GM12891 (cell line): ENCODE data around the gene MIPOL1.

Experiments
- DNase-seq: peaks from one replicate; pipeline ENCODE4 v3.0.0; 2011; ENCODE audit warnings: low spot score; ENCODE audit not compliant: insufficient read length
- FAIRE-seq: peaks from 2 replicates; lab custom pipeline; 2011; peaks lifted over from hg19 to GRCh38; lab: Jason Lieb, UNC
- PAX5 ChIP-seq: IDR thresholded peaks from 2 replicates; pipeline ENCODE4 v1.6.1; 2011; ENCODE audit warnings: low read length, moderate library complexity, mild to moderate bottlenecking; ENCODE audit not compliant: insufficient read depth, severe bottlenecking
- POLR2A ChIP-seq: IDR thresholded peaks from 2 replicates; pipeline ENCODE4 v1.6.1; 2011; ENCODE audit warnings: low read depth, low read length, control low read depth
- POLR2AphosphoS5 ChIP-seq: IDR thresholded peaks from 2 replicates; pipeline ENCODE4 v1.6.1; 2011; ENCODE audit warnings: low read depth, low read length, control low read depth
- POU2F2 ChIP-seq: IDR thresholded peaks from 2 replicates; pipeline ENCODE4 v1.6.1; 2011; ENCODE audit warnings: low read depth, mild to moderate bottlenecking, control low read depth, low read length, moderate library complexity
- SPI1 ChIP-seq: IDR thresholded peaks from 2 replicates; pipeline ENCODE4 v1.6.1; 2011; ENCODE audit warnings: low read depth, low read length, control low read depth
- TAF1 ChIP-seq: IDR thresholded peaks from 2 replicates; pipeline ENCODE4 v1.6.1; 2011; ENCODE audit warnings: low read depth, low read length, control low read depth

MIPOL1 gene

DNA sequence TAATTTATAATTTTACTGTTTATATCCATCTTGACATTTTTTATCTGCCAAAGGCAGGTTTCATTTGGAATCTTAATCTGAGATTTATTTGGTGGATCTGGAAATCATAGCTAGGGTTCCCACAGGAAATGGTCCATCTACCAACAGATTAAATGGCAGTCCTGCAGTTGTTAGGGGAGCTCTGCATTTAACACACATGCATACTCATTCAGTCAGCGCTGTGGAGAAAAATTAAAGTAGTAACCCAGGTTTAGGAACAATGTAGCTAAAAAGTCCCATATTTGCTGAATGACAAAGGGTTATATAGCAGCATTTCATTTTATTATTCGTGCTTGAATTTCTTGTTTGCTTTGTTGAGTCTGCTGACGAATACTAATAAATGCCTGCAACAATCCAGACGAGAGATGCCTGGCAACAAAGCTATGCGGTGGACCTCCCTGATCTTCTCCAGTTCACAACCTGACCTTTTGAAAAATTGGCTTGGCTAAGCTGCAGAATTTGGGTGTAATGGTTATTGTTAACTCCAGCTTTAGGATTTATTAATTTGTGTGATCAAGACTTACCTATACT is 59.8 kb downstream of the MIPOL1 start:
- TF ChIP-seq TAF1 (no peak), POU2F2 (no peak), PAX5 (no peak), POLR2A (no peak), SPI1 (no peak), POLR2AphosphoS5 (no peak)
- FAIRE-seq, result no peak
- DNase-seq, result no peak

DNA sequence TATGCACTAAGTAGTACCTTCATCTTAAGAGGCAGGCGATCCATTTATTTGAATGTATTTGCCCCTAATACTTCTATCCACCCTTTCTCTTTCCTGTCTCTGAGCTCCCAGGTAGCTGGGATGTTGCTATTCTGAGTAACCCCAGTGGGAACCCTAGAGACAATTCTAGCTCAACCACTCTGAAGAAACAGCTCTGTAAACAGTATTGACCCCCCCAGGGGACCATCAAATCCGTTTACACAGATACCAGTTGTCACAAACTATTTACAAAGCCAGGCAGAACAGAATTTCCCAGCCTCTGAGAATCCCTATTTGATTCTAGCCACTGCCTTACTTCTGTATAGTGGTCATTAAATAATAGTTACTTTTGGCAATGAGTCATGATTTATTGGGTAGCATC is 64.9 kb downstream of the MIPOL1 start:
- FAIRE-seq (no peak), DNase-seq (no peak)
- TF ChIP-seq PAX5, result no peak
- TF ChIP-seq POU2F2, result no peak

DNA sequence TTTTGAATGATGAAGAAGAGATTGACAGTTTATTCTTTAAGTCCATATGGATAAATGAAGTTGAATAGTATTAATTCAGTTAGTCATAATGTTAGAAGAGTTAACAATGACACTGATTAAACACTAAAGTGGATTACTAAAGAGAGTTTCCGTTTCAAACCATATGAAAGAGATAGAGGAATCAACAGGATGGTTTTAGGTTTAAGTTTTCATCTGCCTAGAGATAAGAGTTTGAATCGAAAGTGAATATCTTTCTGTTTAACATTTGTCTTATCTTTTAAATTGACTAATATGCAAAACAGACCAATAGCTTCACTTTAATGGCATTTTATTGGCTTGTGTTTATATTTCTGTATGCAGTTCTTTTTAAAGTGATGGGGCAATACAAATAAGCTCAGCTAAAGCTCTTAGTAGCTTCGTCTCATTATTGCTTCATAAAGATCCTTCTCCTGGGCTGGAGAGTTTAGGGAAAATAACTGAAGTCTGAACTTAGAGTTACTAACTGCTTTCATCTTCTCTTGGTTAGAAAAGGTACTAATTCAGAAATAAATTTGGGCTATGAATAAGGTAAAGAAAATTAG is 66.0 kb downstream of the MIPOL1 start:
- DNase-seq (no peak), FAIRE-seq (no peak)
- TF ChIP-seq POU2F2 (no peak), POLR2AphosphoS5 (no peak)

DNA sequence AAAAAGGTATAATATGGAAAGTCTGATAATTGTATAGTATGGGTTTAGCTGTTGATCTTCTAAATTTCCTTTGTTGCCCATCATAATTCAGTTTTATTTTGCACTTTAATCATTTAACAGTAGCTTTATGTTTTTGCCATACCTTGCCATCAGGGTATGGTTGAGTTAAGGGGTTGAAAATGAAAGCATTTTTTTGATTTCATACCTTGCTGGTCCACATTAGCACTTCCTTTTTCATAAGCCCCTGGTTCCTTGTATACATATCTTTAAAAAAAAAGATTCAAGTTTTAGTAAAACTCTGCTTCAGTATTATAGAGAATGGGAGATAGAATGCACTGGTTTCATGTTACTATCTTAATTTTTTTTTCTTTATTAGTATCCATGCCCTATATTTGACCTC is 71.1 kb downstream of the MIPOL1 start:
- FAIRE-seq (no peak), DNase-seq (no peak)
- TF ChIP-seq TAF1 (no peak), POU2F2 (no peak), PAX5 (no peak), POLR2A (no peak), POLR2AphosphoS5 (no peak), SPI1 (no peak)

DNA sequence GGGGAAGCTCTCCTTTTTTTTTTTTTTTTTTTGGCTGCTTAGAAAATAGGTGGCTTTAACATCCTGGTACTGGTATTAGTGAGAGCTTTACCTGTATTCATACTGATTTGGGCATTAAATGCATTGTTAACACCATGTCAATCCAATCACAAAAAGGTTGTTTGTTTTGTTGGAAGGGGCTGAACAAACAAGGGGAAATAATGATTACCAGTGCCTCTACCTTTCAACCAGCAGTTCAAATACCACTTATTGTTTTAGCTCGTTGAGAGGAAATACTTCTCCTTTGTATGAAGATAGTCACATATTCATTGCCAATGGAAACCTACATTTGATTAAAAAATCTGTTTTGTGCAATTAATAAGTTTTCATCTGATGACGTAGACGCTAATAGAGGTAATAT is 72.9 kb downstream of the MIPOL1 start:
- no peak for FAIRE-seq
- no peak for DNase-seq

DNA sequence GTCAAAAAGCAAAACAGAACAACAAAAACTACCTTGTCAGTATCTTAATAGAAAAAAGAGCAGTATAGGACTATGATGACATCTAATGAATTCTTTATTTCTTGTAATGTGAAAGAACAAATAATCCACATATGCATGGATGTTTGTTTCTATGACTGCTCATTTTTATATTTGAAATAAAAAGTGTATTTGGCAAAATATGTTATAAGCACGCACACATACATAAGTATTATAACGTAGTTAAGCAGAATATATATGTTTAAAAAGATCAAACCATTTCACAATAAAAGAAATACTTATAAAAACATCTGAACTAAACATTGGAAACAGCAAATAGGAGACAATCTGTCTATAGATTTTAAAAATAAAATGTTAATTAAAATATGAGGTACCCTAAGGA is 74.8 kb downstream of the MIPOL1 start:
- no peak for DNase-seq
- FAIRE-seq, result no peak
- TF ChIP-seq POLR2AphosphoS5 (no peak), POU2F2 (no peak), PAX5 (no peak), SPI1 (no peak), POLR2A (no peak), TAF1 (no peak)

More for the DNA sequence above, 72.9 kb downstream of the MIPOL1 start:
- no peak for TF ChIP-seq SPI1
- TF ChIP-seq TAF1, result no peak
- TF ChIP-seq POLR2A, result no peak
- no peak for TF ChIP-seq POU2F2
- TF ChIP-seq PAX5, result no peak
- no peak for TF ChIP-seq POLR2AphosphoS5

DNA sequence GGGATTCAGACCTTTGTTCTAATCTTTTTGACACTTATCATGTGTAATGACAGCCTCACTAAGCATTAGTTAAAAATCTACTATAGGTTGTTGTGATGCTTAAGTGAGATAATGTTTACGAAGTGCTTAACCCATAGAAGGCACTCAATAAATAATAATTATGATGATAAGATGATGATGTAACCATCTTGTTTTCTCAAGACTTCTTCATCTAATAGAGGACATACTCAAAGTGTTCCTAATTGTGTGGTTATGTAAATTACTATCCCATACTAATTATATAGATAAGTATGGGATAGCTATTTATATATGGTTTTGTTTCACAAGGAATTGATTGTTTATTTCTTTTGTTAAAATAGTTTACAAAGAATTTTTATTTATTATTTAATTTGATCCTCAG is 76.9 kb downstream of the MIPOL1 start:
- no peak for TF ChIP-seq SPI1
- no peak for TF ChIP-seq POLR2AphosphoS5
- TF ChIP-seq POU2F2, result no peak
- no peak for TF ChIP-seq POLR2A
- TF ChIP-seq TAF1, result no peak
- TF ChIP-seq PAX5, result no peak
- FAIRE-seq, result no peak
- no peak for DNase-seq

DNA sequence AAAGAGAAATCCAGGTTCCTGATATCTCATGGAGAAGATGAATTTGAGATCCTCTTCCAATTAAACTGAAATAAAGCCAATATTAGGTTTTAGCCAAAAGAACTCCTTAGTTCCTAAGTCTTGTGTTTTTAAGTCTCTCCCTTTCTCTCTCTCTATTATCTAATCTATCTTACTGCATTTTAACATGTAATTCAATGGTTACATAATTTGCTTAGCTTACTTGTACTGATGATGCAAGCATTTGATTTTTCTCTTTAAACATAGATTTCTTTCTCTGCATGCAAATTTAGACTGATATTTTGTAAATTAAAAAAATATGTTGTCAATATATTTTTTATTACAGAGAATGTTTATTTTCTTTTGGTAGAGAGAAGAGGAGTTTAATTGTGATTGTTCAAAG is 78.2 kb downstream of the MIPOL1 start:
- TF ChIP-seq TAF1 (no peak), POU2F2 (no peak), POLR2AphosphoS5 (no peak), SPI1 (no peak), PAX5 (no peak), POLR2A (no peak)
- FAIRE-seq (no peak), DNase-seq (no peak)

DNA sequence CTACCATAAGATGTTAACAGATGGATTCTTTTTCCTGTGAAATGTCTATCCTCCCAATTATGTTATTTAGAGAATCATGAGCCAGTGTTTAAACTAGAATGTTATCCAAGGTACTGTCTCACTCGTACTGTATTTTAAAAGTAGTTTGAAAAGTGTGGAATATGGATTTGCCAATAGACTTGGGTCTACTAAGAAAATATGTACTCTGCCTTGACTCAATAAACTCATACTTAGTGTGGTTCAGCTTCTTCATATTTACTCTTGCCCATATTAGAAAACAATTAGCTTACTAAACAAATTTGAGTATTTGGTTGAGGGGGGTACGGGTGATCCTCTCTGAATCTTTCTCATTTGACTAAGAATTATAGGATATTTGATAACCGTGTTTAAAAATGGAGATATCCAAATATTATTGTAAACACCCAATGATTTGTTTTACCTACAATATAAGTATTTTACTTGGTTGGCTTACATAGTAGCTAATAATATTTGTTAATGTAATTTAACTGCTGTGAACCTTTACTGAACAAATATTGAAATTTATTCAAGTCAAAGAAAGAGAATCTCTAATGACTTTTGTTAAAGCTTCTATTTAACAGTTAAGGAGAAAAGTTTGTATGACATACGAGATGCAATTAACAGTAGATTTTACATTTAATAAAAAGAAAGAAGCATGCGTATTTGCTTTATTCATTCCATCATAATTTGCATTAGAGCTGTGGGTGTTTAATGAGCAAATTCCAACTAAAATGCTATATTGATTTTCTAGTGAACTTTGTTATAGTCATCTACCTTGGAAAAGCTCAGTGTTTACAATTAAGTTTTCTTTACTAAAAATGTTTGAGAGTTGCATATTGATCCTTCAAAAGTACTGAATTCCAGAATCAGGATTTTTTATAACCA is 81.2 kb downstream of the MIPOL1 start:
- DNase-seq (no peak), FAIRE-seq (no peak)
- TF ChIP-seq POU2F2, result no peak
- no peak for TF ChIP-seq PAX5
- TF ChIP-seq TAF1, result no peak
- no peak for TF ChIP-seq SPI1
- TF ChIP-seq POLR2AphosphoS5, result no peak
- no peak for TF ChIP-seq POLR2A

DNA sequence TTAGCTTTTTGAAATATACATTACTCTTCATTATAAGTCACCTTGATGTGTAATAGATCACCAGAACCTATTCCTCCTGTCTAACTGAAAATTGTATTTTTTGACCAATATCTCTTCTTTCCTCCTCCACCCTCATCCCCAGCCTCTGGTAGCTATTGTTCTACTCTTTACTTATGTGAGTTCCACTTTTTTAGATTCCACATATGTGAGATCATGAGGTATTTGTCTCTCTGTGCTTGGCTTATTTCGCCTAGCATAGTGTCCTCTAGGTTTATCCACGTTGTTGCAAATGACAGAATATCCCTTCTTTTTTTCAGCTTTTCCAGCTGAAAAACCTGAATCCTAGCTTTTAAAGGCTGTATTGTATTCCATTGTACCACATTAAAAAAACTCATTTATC is 82.1 kb downstream of the MIPOL1 start:
- TF ChIP-seq SPI1 (no peak), PAX5 (no peak), POLR2AphosphoS5 (no peak), POU2F2 (no peak), TAF1 (no peak), POLR2A (no peak)
- FAIRE-seq (no peak), DNase-seq (no peak)
